Activated CD4-positive, alpha-beta memory T cell treated with anti-CD3 and anti-CD28 coated beads, Interleukin-2, amount 10 ng/mL, durations not matched to agents 7 days and 5 days (primary cell): ENCODE results near the gene OPN1MW3. TPM values are rescaled to one million over a fixed set of nuclear protein-coding genes. Genes with fewer than 3 reads are reported as not detected.

ENCODE experiments used
- total RNA-seq, 2 experiments: library from RNA; stranded (reverse); gene quantifications; one replicate each; pipeline ENCODE4 v1.2.3, GENCODE V29; 2021

The OPN1MW3 gene
- total RNA-seq, 2 experiments from 2014 or later: not detected

Other genes with a start within 250 kb of the OPN1MW3 start
- gene IRAK1, start 237.7 kb upstream of the OPN1MW3 start, total RNA-seq: 100 to 1,000 TPM; 118 to 122 TPM
- gene MECP2, start 159.9 kb upstream of the OPN1MW3 start, total RNA-seq: 10 to 100 TPM; 80.7 to 83.0 TPM
- gene OPN1LW, start 113.3 kb upstream of the OPN1MW3 start, total RNA-seq: not detected
- gene OPN1MW, start 75.0 kb upstream of the OPN1MW3 start, total RNA-seq: not detected
- gene OPN1MW2, start 37.8 kb upstream of the OPN1MW3 start, total RNA-seq: not detected
- not detected for gene TEX28, start 37.5 kb downstream of the OPN1MW3 start, total RNA-seq
- 1 to 10 TPM in 1 of 2 experiments, under 1 TPM in 1; 0.85 to 2.0 TPM for gene TKTL1, start 38.2 kb downstream of the OPN1MW3 start, total RNA-seq
- gene FLNA, start 117.1 kb downstream of the OPN1MW3 start, total RNA-seq: 1,000 to 10,000 TPM; 1,571 to 1,579 TPM
- gene EMD, start 121.7 kb downstream of the OPN1MW3 start, total RNA-seq: 10 to 100 TPM; 65.5 to 66.0 TPM
- 1,000 to 10,000 TPM; 2,958 to 2,962 TPM for gene RPL10, start 140.8 kb downstream of the OPN1MW3 start, total RNA-seq
- gene DNASE1L1, start 151.7 kb downstream of the OPN1MW3 start, total RNA-seq: 10 to 100 TPM; 23.3 to 23.7 TPM
- 10 to 100 TPM; 93.7 to 93.9 TPM for gene TAFAZZIN, start 154.0 kb downstream of the OPN1MW3 start, total RNA-seq
- gene ATP6AP1, start 171.1 kb downstream of the OPN1MW3 start, total RNA-seq: 10 to 100 TPM; 52.3 to 53.2 TPM
- gene GDI1, start 179.6 kb downstream of the OPN1MW3 start, total RNA-seq: 100 to 1,000 TPM; 114 to 117 TPM
- 10 to 100 TPM; 62.4 to 65.4 TPM for gene FAM50A, start 186.6 kb downstream of the OPN1MW3 start, total RNA-seq
- gene PLXNA3, start 200.7 kb downstream of the OPN1MW3 start, total RNA-seq: 10 to 100 TPM; 49.3 to 52.8 TPM
- gene LAGE3, start 221.7 kb downstream of the OPN1MW3 start, total RNA-seq: 10 to 100 TPM; 28.1 to 29.9 TPM
- gene UBL4A, start 229.0 kb downstream of the OPN1MW3 start, total RNA-seq: 10 to 100 TPM; 44.5 to 47.3 TPM
- 10 to 100 TPM; 27.0 to 27.6 TPM for gene SLC10A3, start 233.0 kb downstream of the OPN1MW3 start, total RNA-seq